Neural cell (in vitro differentiated cells): Measurements from ENCODE around the gene FLYWCH1.

ENCODE experiments used
- CTCF ChIP-seq: fragments of 450-650 bp; IDR thresholded peaks from 2 replicates; pipeline ENCODE4 v1.5.1; 2014; ENCODE audit warnings: antibody characterized with exemption, mild to moderate bottlenecking, moderate library complexity; ENCODE audit not compliant: poor library complexity, severe bottlenecking
- EP300 ChIP-seq: fragments of 450-650 bp; conservative IDR thresholded peaks from 2 replicates; pipeline ENCODE4 v1.6.1; 2014; ENCODE audit warnings: antibody characterized with exemption, mild to moderate bottlenecking, moderate library complexity; ENCODE audit not compliant: poor library complexity, severe bottlenecking

- TF ChIP-seq CTCF (no peak), EP300 (no peak)
Measured at GRCh38 chr16:2985893-2986355, 74.2 kb downstream of the FLYWCH1 start.
